Neutrophil (primary cell): Measurements from ENCODE around the gene DGLUCY.
A peak's percentile ranks its signal among the peaks of the same experiment; 100 is the strongest.

Experiments used
- H3K27ac ChIP-seq: fragments of 200-600 bp; sonication (generic); 2 replicates; pipeline ENCODE4 v1.5.1; 2016; ENCODE audit warnings: mild to moderate bottlenecking, moderate library complexity
- H3K27me3 ChIP-seq: fragments of 200-600 bp; sonication (generic); 2 replicates; pipeline ENCODE4 v1.6.0; 2016; ENCODE audit warnings: mild to moderate bottlenecking
- H3K36me3 ChIP-seq: fragments of 200-600 bp; sonication (generic); 2 replicates; pipeline ENCODE4 v1.5.1; 2017
- H3K4me1 ChIP-seq, 2 experiments: fragments of 200-600 bp in 1 of 2; sonication (generic) in 1 of 2; 1 replicate in 1 of 2; 2 replicates in 1 of 2; pipeline versions ENCODE4 v1.5.1 to v1.6.1; 2013 to 2016; ENCODE audit warnings: low read depth in 1 of 2, low read length in 1 of 2, mild to moderate bottlenecking in 1 of 2, moderate library complexity in 1 of 2; ENCODE audit not compliant: control insufficient read depth in 1 of 2, insufficient read depth in 1 of 2
- H3K4me3 ChIP-seq, 2 experiments: fragments of 200-600 bp in 1 of 2; sonication (generic) in 1 of 2; 1 replicate in 1 of 2; 2 replicates in 1 of 2; pipeline ENCODE4 v1.5.1; 2013 to 2016; ENCODE audit warnings: low read depth in 1 of 2, low read length in 1 of 2, mild to moderate bottlenecking in 1 of 2, moderate library complexity in 1 of 2
- H3K9me3 ChIP-seq: fragments of 200-600 bp; sonication (generic); 2 replicates; pipeline ENCODE4 v1.5.1; 2016
- TF ChIP-seq, protein P1 (sequence below): fragments of 200-600 bp; sonication (generic); IDR thresholded peaks from 2 replicates; pipeline ENCODE4 v1.5.1; 2016; ENCODE audit warnings: antibody characterized with exemption

The DGLUCY gene

DNA sequence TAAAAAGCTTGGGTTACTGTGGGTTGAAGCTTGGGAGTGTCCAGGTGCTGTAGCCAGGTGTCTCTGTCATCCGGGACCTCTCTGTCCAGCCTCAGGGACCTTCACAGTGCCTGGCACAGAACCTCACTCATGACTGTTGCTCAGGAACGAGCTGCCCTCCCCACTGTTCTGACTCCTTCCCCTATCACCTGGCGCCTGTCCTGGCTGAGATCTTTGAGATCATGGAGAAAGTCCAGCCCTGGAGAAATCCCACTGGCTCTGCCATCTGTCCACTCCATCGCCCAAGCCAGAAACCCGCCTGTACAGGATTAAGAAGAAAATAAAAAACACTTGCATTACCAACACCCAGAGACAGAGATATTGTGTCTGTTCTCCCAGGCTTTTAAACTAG lies 53.5 kb downstream of the DGLUCY start:
- peaks cover 8 to 9% of the 10 kb centered on the region in 2 experiments for H3K4me1 ChIP-seq
- no peaks in the 10 kb centered on the region for H3K9me3 ChIP-seq
- no peaks in the 10 kb centered on the region for H3K27me3 ChIP-seq
- peaks cover 99% of the 10 kb centered on the region for H3K36me3 ChIP-seq
- no peak overlapping the region for H3K27ac ChIP-seq
- TF ChIP-seq, protein P1, sequence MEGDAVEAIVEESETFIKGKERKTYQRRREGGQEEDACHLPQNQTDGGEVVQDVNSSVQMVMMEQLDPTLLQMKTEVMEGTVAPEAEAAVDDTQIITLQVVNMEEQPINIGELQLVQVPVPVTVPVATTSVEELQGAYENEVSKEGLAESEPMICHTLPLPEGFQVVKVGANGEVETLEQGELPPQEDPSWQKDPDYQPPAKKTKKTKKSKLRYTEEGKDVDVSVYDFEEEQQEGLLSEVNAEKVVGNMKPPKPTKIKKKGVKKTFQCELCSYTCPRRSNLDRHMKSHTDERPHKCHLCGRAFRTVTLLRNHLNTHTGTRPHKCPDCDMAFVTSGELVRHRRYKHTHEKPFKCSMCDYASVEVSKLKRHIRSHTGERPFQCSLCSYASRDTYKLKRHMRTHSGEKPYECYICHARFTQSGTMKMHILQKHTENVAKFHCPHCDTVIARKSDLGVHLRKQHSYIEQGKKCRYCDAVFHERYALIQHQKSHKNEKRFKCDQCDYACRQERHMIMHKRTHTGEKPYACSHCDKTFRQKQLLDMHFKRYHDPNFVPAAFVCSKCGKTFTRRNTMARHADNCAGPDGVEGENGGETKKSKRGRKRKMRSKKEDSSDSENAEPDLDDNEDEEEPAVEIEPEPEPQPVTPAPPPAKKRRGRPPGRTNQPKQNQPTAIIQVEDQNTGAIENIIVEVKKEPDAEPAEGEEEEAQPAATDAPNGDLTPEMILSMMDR: no peak
- H3K4me3 ChIP-seq: no peak overlapping the region

- H3K36me3 ChIP-seq: peaks cover 99% of the 10 kb centered on the region
Observed at GRCh38 chr14:91169951-91170350, 56.1 kb downstream of the DGLUCY start.

DNA sequence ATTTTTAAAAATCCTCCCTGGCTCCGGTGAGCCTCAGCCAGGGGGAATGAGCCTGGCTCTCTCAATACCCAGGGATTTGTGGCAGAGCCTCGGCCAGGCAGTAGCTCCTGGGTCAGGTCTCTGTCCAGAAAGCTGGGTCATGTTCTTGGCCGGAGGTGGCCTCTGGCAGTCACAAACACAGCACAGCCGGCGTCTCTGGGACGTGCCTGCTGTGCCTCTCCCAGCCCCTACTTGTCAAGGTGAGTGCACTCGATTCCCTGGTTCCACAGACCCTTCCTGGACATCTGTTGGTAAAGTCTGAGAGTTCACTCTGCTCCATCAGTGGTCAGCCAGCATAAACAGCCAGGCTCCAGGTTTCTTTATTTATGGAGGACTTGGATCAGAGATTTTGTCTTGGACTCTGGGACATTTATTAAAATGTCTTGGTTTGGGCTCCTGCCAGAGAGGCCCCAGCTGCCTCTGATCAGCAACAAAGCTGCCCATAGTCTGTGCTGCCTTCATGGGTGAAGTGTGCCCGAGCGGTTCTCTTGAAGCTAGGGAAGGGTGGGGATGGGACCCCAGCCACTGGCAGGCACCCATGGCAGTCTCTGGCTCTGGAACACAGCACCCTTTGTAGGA lies 56.7 kb downstream of the DGLUCY start:
- Histone ChIP-seq H3K9me3 (no peaks in the 10 kb centered on the region), H3K4me1 (no peaks in the 10 kb centered on the region), H3K27ac (no peak overlapping the region), H3K4me3 (no peak overlapping the region), H3K27me3 (no peaks in the 10 kb centered on the region), H3K36me3 (peaks cover 99% of the 10 kb centered on the region)
- TF ChIP-seq, protein P1: no peak

More at GRCh38 chr14:91169951-91170350, 56.1 kb downstream of the DGLUCY start:
- Histone ChIP-seq H3K27ac (no peak overlapping the region), H3K4me1 (no peaks in the 10 kb centered on the region), H3K9me3 (no peaks in the 10 kb centered on the region), H3K4me3 (no peak overlapping the region), H3K27me3 (no peaks in the 10 kb centered on the region)
- TF ChIP-seq, protein P1: no peak

- Histone ChIP-seq H3K27ac (peak overlapping the region; percentile 29), H3K4me3 (no peak overlapping the region), H3K4me1 (no peaks in the 10 kb centered on the region), H3K9me3 (no peaks in the 10 kb centered on the region), H3K36me3 (peaks cover 99% of the 10 kb centered on the region), H3K27me3 (no peaks in the 10 kb centered on the region)
- TF ChIP-seq, protein P1: no peak
Observed at GRCh38 chr14:91171291-91171690, 57.4 kb downstream of the DGLUCY start.

DNA sequence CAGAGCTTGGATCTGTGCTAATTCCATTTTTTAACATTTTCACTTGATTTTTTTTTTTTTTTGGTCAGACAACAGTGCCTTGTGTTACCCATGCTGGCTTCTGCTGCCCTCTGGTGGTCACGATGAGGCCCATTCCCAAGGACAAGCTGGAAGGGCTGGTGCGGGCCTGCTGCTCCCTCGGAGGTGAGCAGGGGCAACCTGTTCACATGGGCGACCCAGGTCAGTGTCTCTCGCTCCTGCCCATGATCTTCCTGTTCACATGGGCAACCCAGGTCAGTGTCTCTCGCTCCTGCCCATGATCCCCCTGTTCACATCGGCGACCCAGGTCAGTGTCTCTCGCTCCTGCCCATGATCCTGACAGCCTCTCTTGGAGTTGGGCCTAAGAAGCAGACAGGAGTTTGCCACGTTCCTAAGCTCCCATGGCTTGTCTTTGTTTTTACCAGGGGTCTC lies 59.4 kb downstream of the DGLUCY start:
- no peak overlapping the region for H3K27ac ChIP-seq
- H3K36me3 ChIP-seq: peaks cover 99% of the 10 kb centered on the region
- TF ChIP-seq, protein P1: peak; percentile 63
- H3K4me1 ChIP-seq: peaks cover 0 to 4% of the 10 kb centered on the region in 2 experiments
- no peak overlapping the region for H3K4me3 ChIP-seq
- no peaks in the 10 kb centered on the region for H3K27me3 ChIP-seq
- H3K9me3 ChIP-seq: no peaks in the 10 kb centered on the region
